Measurements from ENCODE around the gene RAB3C.

Gene RAB3C

DNA sequence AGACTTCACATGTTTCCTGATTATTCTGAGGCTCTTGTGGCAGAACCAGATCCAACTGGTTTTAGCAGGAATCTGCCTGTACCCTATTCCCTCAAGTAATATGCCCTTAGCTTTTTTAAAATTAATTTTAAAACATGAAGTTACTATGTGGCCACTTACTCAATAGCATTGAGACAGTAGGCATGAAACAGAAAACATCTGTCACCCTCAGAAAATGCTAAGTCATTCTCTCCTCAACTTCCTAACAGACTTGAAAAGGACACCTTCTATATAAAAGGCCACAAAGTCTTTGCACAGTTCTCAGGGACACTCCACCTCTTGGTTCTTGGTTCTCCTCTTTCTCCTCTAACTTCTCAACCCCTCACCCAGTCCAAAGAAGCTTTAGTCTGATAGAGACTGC, 277.8 kb downstream of the RAB3C start:
- TF ChIP-seq ZFX (IDR thresholded peaks at IDR 0.05): no peak
- TF ChIP-seq, protein P1, sequence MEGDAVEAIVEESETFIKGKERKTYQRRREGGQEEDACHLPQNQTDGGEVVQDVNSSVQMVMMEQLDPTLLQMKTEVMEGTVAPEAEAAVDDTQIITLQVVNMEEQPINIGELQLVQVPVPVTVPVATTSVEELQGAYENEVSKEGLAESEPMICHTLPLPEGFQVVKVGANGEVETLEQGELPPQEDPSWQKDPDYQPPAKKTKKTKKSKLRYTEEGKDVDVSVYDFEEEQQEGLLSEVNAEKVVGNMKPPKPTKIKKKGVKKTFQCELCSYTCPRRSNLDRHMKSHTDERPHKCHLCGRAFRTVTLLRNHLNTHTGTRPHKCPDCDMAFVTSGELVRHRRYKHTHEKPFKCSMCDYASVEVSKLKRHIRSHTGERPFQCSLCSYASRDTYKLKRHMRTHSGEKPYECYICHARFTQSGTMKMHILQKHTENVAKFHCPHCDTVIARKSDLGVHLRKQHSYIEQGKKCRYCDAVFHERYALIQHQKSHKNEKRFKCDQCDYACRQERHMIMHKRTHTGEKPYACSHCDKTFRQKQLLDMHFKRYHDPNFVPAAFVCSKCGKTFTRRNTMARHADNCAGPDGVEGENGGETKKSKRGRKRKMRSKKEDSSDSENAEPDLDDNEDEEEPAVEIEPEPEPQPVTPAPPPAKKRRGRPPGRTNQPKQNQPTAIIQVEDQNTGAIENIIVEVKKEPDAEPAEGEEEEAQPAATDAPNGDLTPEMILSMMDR (conservative IDR thresholded peaks at IDR 0.05): no peak
- H3K27ac ChIP-seq: no peak overlapping the region

DNA sequence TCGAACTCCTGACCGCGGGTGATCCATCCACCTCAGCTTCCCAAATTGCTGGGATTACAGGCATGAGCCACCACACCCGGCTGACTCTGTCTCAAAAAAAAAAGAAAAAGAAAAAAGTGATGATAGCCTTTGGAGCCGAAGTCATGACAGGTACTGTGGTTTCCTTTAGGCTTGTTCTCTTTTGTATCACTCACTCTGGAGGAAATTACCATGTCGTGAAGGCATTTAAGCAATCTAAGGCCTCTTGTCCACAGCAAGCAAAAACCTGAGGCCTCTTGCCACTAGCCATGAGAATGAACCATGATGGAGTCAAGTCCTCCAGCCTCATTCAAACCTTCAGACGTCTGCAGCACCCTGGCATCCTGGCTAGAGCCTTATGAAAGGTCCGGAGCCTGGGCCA, 286.1 kb downstream of the RAB3C start:
- TF ChIP-seq, protein P1 (conservative IDR thresholded peaks at IDR 0.05): no peak
- no peak for TF ChIP-seq ZFX (IDR thresholded peaks at IDR 0.05)
- no peak overlapping the region for H3K27ac ChIP-seq

DNA sequence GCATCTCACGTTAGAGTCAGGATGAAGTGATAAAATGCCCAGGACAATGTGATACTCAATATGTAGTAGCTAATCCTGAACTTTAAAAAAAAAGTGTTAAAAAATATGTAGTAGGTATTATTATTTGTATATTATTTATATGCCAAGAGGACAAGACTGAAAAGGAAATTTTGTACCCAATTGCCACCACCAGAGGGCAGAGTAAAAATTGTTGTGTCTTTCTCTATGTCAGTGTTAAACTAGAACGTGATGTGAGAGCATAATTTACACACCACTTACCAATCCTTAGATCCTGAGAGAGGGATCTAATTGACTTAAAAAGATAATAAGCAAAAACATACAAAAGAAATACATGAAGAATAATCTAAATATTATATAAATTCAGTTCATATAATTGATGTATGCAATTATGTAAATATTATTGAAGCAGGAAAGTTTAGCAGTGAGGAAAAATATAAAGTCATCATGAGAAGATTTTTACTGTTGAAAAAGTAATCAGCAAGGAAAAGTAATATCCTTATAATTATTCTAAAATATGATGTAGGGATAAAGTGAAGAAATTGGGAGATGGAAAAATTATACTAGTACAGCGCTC, 288.9 kb downstream of the RAB3C start:
- no peak for TF ChIP-seq ZFX (IDR thresholded peaks at IDR 0.05)
- TF ChIP-seq, protein P1 (conservative IDR thresholded peaks at IDR 0.05): peak; percentile 92
- no peak overlapping the region for H3K27ac ChIP-seq

DNA sequence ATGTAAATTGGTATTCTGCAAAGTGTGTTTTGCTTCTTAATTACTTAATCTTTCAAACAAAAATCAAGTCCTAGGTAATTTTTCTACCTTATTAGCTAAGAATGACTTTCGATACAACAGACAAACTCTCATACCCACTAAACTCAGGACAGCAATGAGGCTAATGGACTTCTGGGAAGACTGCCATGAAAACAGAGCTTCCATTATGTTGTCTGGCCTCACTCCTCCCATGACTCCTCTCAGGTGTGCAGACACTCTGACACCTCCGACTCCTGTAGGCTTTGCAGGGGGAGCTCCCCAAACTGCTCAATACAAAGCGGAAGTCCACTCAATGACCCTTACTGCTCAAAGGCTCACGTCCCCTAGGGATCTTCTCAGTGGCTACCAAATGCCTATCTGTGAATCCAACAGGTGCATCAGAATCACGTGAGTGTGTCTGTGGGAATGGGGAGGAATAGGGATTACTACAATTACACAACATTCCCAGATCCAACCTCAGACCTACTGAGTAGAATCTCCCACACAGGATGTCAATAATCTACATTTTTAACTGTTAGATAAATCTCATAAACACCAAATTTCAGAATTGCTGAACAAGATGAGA, 289.9 kb downstream of the RAB3C start:
- TF ChIP-seq, protein P1 (conservative IDR thresholded peaks at IDR 0.05): no peak
- no peak for TF ChIP-seq ZFX (IDR thresholded peaks at IDR 0.05)
- no peak overlapping the region for H3K27ac ChIP-seq

DNA sequence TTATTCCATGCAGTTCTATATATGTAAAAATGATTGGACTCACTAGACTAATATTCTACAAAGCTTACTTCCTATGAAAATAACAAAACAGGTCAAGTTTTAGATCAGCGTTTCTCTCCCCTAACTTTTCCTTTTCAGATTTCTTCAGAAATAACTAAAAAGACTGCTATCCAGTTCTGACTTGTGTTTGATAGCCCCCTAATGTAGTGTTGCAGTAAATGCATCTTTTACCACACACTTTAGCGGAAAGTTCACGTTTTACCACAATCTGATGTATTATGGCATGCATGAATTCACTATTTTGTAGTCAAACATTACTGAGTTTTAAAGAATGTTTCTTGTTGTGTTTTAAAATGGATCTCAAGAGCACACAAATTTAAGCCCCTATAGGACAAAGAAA, 292.7 kb downstream of the RAB3C start:
- no peak overlapping the region for H3K27ac ChIP-seq
- TF ChIP-seq, protein P1 (conservative IDR thresholded peaks at IDR 0.05): peak; percentile 19; the same call in 1 of the 2 replicates
- TF ChIP-seq ZFX (IDR thresholded peaks at IDR 0.05): no peak

DNA sequence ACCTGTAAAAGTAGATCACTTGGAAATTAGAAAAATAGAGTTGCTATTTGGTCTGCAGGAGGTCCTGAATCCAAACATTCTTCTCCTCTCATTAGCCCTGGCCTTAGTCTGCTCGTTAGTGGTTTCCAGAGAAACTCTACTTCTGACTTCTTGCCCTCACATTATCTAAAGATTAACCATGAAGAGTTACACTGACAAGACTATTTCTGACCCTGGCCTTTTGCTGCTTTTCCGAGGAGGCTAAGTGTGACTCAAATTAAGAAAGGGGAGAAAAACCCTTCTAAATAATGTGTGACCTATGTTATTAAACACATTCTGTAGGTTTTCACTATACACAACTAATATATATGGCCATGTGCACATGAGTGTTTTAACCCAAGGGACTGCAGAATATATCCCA, 302.4 kb downstream of the RAB3C start:
- H3K27ac ChIP-seq: no peak overlapping the region
- no peak for TF ChIP-seq ZFX (IDR thresholded peaks at IDR 0.05)
- TF ChIP-seq, protein P1 (conservative IDR thresholded peaks at IDR 0.05): no peak

DNA sequence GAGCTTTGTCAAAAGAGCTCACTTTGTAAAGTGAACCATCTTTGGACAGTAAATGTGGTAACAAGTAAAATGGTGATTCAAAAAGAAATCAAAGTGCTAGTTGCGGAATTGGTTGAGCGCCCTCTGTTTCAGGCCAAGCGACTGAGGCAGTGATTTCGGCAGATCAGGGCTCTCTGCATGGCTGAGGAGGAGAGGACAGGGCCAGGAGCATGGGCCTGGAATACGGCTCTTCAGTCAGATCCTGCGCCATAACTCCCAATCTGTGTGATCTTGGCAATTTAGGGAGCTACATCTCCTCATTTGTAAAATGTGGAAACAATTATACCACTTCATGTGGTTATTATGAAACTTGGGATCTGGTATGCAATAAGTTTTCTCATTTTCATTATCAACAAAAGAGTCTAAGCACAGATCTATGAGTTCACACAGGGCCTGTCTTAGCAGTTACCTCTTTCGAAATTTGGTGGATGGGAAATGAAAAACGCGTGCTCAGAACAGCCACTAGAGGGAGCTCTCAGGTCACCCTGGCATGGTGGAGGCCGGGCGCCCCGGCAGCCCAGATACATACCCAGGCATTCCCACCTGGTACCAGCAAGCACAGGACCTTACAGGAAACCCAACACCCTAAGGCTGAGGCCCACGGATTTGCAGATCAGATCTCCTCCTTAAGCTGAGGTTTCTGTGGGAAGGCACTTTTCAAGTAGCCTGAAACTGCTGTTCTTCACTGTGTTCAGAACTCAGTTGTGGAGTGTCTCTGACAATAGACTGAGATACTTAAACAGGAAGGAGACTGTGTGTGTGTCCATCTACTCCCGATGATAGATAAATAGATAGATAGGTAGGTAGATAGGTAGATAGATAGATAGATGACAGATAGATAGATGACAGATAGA, 303.7 kb downstream of the RAB3C start:
- TF ChIP-seq, protein P1 (conservative IDR thresholded peaks at IDR 0.05): peak; percentile 100
- TF ChIP-seq ZFX (IDR thresholded peaks at IDR 0.05): no peak
- H3K27ac ChIP-seq: no peak overlapping the region
